ENCODE measurements around the gene ABCC1.
"Not testable (repeated sequence)": the region's sequence is repeated elsewhere in the genome, so short reads cannot be mapped to it uniquely, and the experiment has no call there.

Gene ABCC1

GRCh38 chr16:15953477-15953876 is 4.1 kb downstream of the ABCC1 start:
- TF ChIP-seq GATA1 (IDR thresholded peaks at IDR 0.05; ENCODE audit: low read depth, low read length): no peak
- TF ChIP-seq POLR2A (IDR thresholded peaks at IDR 0.05; ENCODE audit: low read length): no peak
- no peak for DNase-seq

GRCh38 chr16:15953929-15954813 is 4.8 kb downstream of the ABCC1 start:
- no peak for DNase-seq
- no peak for TF ChIP-seq GATA1 (IDR thresholded peaks at IDR 0.05; ENCODE audit: low read depth, low read length)
- TF ChIP-seq POLR2A (IDR thresholded peaks at IDR 0.05; ENCODE audit: low read length): no peak

GRCh38 chr16:15954814-15955151 is 5.4 kb downstream of the ABCC1 start:
- TF ChIP-seq POLR2A (IDR thresholded peaks at IDR 0.05; ENCODE audit: low read length): no peak
- no peak for TF ChIP-seq GATA1 (IDR thresholded peaks at IDR 0.05; ENCODE audit: low read depth, low read length)
- no peak for DNase-seq

- DNase-seq: no peak
- TF ChIP-seq POLR2A (IDR thresholded peaks at IDR 0.05; ENCODE audit: low read length): no peak
- no peak for TF ChIP-seq GATA1 (IDR thresholded peaks at IDR 0.05; ENCODE audit: low read depth, low read length)
Observed at GRCh38 chr16:15955425-15955824, 6.0 kb downstream of the ABCC1 start.

- DNase-seq: not testable (repeated sequence)
Observed at GRCh38 chr16:15956106-15956505, 6.7 kb downstream of the ABCC1 start.

- DNase-seq: no peak
- TF ChIP-seq GATA1 (IDR thresholded peaks at IDR 0.05; ENCODE audit: low read depth, low read length) (no peak), POLR2A (IDR thresholded peaks at IDR 0.05; ENCODE audit: low read length) (no peak)
Observed at GRCh38 chr16:15958703-15959348, 9.4 kb downstream of the ABCC1 start.

GRCh38 chr16:15960124-15960971 is 10.9 kb downstream of the ABCC1 start:
- TF ChIP-seq POLR2A (IDR thresholded peaks at IDR 0.05; ENCODE audit: low read length): no peak
- no peak for TF ChIP-seq GATA1 (IDR thresholded peaks at IDR 0.05; ENCODE audit: low read depth, low read length)
- DNase-seq: no peak

- no peak for TF ChIP-seq POLR2A (IDR thresholded peaks at IDR 0.05; ENCODE audit: low read length)
- no peak for DNase-seq
Observed at GRCh38 chr16:15961060-15961511, 11.7 kb downstream of the ABCC1 start.

GRCh38 chr16:15961571-15962090 is 12.2 kb downstream of the ABCC1 start:
- no peak for DNase-seq
- TF ChIP-seq GATA1 (IDR thresholded peaks at IDR 0.05; ENCODE audit: low read depth, low read length) (no peak), POLR2A (IDR thresholded peaks at IDR 0.05; ENCODE audit: low read length) (no peak)

GRCh38 chr16:15963307-15963910 is 14.0 kb downstream of the ABCC1 start:
- TF ChIP-seq GATA1 (IDR thresholded peaks at IDR 0.05; ENCODE audit: low read depth, low read length) (no peak), POLR2A (IDR thresholded peaks at IDR 0.05; ENCODE audit: low read length) (no peak)
- no peak for DNase-seq

- DNase-seq: no peak
- TF ChIP-seq GATA1 (IDR thresholded peaks at IDR 0.05; ENCODE audit: low read depth, low read length): no peak
- TF ChIP-seq POLR2A (IDR thresholded peaks at IDR 0.05; ENCODE audit: low read length): no peak
Observed at GRCh38 chr16:15966420-15966819, 17.0 kb downstream of the ABCC1 start.

GRCh38 chr16:15966836-15967546 is 17.6 kb downstream of the ABCC1 start:
- no peak for DNase-seq
- no peak for TF ChIP-seq GATA1 (IDR thresholded peaks at IDR 0.05; ENCODE audit: low read depth, low read length)
- no peak for TF ChIP-seq POLR2A (IDR thresholded peaks at IDR 0.05; ENCODE audit: low read length)
